ENCODE results near the gene MAP2K1. TPM values are rescaled to one million over a fixed set of nuclear protein-coding genes. Genes with fewer than 3 reads are reported as not detected.

Gene MAP2K1
- total RNA-seq, 4 donors from 2014 or later = 13.2 to 46.4 (median 33.5) TPM

DNA sequence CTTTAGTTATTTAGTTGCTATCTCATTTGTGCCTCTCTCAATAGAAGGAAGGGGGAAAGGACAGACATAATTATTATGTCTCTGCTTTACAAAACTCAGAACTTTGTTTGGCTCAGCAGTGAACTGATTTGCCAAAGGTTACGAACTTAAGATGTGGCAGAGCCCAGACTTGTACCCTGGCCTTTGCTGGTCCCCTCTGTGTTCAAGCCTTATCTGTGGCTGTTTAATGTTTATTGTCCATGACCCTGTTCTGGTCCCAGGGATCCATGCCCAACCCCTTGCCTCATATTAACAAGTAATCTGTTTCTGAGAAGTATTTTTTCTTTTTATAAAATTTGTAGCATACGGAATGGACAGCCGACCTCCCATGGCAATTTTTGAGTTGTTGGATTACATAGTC lies 100.2 kb downstream of the MAP2K1 start:
- no peak for DNase-seq
- H3K27ac ChIP-seq = no peak overlapping the region
- no peaks in the 10 kb centered on the region for H3K9me3 ChIP-seq
- intact Hi-C loops (cut with DNase I; ENCODE audit: low total_unique reads) = no loop called here
- no peak overlapping the region for H3K4me3 ChIP-seq
- no peaks in the 10 kb centered on the region for H3K27me3 ChIP-seq
- TF ChIP-seq, protein P1, sequence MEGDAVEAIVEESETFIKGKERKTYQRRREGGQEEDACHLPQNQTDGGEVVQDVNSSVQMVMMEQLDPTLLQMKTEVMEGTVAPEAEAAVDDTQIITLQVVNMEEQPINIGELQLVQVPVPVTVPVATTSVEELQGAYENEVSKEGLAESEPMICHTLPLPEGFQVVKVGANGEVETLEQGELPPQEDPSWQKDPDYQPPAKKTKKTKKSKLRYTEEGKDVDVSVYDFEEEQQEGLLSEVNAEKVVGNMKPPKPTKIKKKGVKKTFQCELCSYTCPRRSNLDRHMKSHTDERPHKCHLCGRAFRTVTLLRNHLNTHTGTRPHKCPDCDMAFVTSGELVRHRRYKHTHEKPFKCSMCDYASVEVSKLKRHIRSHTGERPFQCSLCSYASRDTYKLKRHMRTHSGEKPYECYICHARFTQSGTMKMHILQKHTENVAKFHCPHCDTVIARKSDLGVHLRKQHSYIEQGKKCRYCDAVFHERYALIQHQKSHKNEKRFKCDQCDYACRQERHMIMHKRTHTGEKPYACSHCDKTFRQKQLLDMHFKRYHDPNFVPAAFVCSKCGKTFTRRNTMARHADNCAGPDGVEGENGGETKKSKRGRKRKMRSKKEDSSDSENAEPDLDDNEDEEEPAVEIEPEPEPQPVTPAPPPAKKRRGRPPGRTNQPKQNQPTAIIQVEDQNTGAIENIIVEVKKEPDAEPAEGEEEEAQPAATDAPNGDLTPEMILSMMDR (IDR thresholded peaks at IDR 0.05) = no peak
- TF ChIP-seq POLR2A (IDR thresholded peaks at IDR 0.05) = no peak
- H3K36me3 ChIP-seq = no peaks in the 10 kb centered on the region
- no peaks in the 10 kb centered on the region for H3K4me1 ChIP-seq

DNA sequence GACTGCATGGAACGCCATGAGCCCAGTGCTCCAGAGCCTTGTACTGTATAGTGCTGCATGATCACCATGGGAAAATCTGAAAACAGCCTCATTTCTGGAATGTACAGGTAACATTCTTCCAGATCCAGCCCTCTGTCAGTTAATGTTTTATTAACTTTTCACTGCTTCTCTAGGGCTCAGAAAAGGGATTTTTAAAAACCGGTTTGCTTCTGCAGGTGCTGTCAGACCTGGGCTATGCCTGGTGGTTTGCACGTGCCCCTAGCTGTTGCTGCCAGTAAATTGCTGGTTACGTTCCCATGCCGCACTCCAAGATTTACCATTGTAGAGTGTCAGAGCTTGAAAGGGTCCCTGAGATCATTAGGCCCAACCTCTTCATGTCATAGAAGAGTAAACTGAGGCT lies 101.8 kb downstream of the MAP2K1 start:
- H3K4me3 ChIP-seq = no peak overlapping the region
- TF ChIP-seq, protein P1 (IDR thresholded peaks at IDR 0.05) = no peak
- TF ChIP-seq POLR2A (IDR thresholded peaks at IDR 0.05) = no peak
- intact Hi-C loops (cut with DNase I; ENCODE audit: low total_unique reads) = no loop called here
- no peaks in the 10 kb centered on the region for H3K4me1 ChIP-seq
- no peaks in the 10 kb centered on the region for H3K9me3 ChIP-seq
- no peaks in the 10 kb centered on the region for H3K27me3 ChIP-seq
- no peak overlapping the region for H3K27ac ChIP-seq
- no peaks in the 10 kb centered on the region for H3K36me3 ChIP-seq
- no peak for DNase-seq

- Histone ChIP-seq H3K27ac (no peak overlapping the region), H3K4me1 (no peaks in the 10 kb centered on the region), H3K27me3 (no peaks in the 10 kb centered on the region), H3K9me3 (no peaks in the 10 kb centered on the region), H3K4me3 (no peak overlapping the region), H3K36me3 (no peaks in the 10 kb centered on the region)
- intact Hi-C loops (cut with DNase I; ENCODE audit: low total_unique reads) = no loop called here
- TF ChIP-seq POLR2A (IDR thresholded peaks at IDR 0.05) = no peak
- TF ChIP-seq, protein P1 (IDR thresholded peaks at IDR 0.05) = no peak
- no peak for DNase-seq
These were observed 102.6 kb downstream of the MAP2K1 start for GRCh38 chr15:66489179-66489791.

- H3K4me3 ChIP-seq = no peak overlapping the region
- H3K9me3 ChIP-seq = no peaks in the 10 kb centered on the region
- DNase-seq = no peak
- no peaks in the 10 kb centered on the region for H3K36me3 ChIP-seq
- H3K27me3 ChIP-seq = no peaks in the 10 kb centered on the region
- TF ChIP-seq, protein P1 (IDR thresholded peaks at IDR 0.05) = no peak
- TF ChIP-seq POLR2A (IDR thresholded peaks at IDR 0.05) = no peak
- peaks cover 0 to 5% of the 10 kb centered on the region in 2 donors for H3K4me1 ChIP-seq
- intact Hi-C loops (cut with DNase I; ENCODE audit: low total_unique reads) = no loop called here
- H3K27ac ChIP-seq = no peak overlapping the region
These were observed 105.1 kb downstream of the MAP2K1 start for GRCh38 chr15:66491846-66492245.

- H3K36me3 ChIP-seq = no peaks in the 10 kb centered on the region
- no peak for TF ChIP-seq POLR2A (IDR thresholded peaks at IDR 0.05)
- TF ChIP-seq, protein P1 (IDR thresholded peaks at IDR 0.05) = no peak
- no peak for DNase-seq
- no peak overlapping the region for H3K27ac ChIP-seq
- H3K4me1 ChIP-seq = peaks cover 0 to 5% of the 10 kb centered on the region in 2 donors
- no peaks in the 10 kb centered on the region for H3K27me3 ChIP-seq
- no peaks in the 10 kb centered on the region for H3K9me3 ChIP-seq
- intact Hi-C loops (cut with DNase I; ENCODE audit: low total_unique reads) = no loop called here
- H3K4me3 ChIP-seq = no peak overlapping the region
These were observed 107.5 kb downstream of the MAP2K1 start for GRCh38 chr15:66494262-66494661.
